ENCODE measurements around the gene MLLT10.

Gene MLLT10

DNA sequence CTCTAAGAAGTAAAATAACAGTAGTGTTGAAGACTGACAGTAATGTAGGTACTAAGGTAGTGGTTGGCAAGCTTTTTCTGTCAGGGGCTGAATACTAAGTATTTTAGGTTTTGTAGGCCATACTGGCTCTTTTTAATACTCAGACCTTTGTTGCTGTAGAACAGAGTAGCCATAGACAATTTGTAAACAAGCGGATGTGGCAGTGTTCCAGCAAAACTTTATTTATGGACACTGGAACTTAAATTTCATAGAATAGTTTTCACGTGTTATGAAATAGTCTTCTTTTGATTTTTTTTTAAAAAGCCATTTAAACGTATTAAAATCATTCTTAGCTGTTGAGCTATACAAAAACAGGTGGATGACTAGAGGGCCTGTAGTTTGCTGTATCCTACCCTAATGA lies 121.2 kb downstream of the MLLT10 start:
- no peak for DNase-seq

DNA sequence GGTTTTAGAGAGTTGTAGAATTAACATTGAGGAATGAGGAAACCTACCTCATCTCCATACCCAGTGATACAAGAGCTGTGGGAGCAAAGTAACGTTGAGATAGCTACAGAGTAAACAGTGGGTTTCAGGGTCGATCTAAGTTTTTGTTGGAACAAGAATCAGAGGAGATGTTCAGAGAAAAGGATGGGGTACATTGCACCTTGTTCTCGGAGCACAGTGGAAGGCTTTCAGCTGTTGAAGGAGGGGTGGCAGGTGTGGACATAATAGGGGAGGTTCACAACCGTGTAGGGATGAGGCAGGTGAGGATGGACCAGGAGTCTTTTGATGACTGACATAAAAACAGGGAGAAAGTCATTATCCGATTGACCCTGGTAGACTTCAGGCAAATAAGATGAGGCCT lies 121.7 kb downstream of the MLLT10 start:
- DNase-seq, result no peak

DNA sequence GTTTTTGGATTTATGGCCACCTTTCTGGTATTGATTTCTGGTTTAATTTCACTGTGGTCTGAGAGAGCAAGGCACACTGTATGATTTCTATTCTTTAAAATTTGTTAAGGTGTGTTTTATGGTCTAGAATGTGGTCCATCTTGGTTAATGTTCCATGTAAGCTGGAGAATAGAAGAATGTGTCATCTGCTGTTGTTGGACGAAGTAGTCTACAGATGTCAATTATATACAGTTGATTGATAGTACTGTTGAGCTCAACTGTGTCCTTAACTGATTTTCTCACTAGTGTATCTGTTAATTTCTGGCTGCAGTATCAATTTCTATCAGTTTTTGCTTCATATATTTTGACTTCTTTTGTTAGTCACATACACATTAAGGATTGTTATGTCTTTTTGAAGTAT lies 127.1 kb downstream of the MLLT10 start:
- no peak for DNase-seq

DNA sequence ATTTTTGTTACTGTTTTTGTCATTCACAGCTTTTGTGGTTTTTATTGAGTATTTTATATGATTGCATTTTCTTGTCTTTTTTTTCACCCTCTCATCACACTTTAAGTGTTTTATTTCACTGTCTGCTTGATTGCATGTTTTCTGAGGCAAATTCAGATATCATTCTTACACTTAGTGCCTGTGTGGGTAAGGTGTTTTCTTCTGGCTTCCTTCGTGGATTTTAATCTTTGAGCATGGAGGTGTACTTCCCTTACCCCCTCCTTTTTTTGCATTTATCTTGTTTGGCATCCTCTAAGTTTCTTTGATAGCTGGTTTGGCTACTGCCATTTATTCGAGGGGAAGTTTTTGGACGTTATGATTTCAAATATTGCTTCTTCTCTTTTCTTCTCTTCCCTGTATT lies 127.9 kb downstream of the MLLT10 start:
- no peak for DNase-seq

DNA sequence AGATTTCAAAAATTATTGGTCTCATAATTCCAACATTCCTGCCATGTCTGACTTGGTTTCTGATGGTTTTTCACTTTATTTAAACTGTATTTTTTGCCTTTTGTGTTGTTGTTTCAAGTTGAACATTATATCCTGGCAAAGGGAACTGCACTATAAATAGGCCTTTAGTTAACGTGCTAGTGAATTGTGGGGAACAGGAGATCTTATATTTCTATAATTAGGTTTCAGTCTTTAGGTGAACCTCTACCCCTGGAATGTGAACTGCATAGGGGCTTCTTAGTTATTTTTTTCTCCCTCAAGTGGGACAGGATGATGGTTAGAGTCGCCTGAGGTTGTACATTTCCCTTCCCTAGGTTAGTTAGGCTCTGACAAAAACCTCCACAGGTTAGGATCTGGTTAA lies 128.6 kb downstream of the MLLT10 start:
- no peak for DNase-seq

DNA sequence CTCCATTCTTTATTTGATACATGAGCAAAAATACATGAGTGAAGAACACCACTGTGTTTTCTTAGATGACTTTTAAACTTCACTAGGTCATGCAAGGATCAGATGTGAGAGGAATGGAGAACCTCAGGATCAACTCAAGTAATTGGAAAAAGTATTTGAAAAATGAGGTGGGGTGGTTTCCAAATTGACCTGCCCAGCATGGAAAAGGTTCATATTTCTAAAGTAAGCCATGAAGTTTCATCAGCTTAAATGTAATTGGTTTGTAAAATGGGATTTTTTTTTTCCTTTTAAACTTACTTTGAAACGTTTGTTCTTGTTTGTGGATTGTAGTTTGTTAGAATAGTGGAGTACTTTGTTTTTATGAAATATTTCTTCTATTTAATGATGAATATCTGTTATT lies 134.8 kb downstream of the MLLT10 start:
- DNase-seq, result no peak

DNA sequence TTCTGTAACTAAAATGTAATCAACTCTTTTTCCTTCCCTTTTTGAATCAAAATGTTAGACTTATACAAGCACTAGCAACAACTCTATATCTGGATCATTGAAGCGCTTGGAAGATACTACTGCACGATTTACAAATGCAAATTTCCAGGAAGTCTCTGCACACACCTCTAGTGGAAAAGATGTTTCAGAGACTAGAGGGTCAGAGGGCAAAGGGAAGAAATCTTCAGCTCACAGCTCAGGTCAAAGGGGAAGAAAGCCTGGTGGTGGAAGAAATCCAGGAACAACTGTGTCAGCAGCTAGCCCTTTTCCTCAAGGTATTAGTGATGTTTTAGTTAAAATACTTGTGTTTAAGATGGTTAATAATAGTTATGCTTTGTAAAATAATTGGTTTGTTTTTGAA lies 136.4 kb downstream of the MLLT10 start:
- no peak for DNase-seq

DNA sequence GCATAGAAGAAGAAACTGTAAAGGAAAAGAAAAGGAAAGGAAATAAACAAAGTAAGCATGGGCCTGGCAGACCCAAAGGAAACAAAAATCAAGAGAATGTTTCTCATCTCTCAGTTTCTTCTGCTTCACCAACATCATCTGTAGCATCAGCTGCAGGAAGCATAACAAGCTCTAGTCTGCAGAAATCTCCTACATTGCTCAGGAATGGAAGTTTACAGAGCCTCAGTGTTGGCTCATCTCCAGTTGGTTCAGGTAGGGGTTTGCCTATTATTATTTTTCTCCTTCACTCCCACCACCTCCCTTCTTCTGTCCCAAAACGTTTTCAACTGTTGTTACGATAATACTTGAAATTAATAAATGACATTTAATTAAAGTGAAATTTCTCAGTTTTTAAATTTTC lies 139.6 kb downstream of the MLLT10 start:
- DNase-seq, result no peak

DNA sequence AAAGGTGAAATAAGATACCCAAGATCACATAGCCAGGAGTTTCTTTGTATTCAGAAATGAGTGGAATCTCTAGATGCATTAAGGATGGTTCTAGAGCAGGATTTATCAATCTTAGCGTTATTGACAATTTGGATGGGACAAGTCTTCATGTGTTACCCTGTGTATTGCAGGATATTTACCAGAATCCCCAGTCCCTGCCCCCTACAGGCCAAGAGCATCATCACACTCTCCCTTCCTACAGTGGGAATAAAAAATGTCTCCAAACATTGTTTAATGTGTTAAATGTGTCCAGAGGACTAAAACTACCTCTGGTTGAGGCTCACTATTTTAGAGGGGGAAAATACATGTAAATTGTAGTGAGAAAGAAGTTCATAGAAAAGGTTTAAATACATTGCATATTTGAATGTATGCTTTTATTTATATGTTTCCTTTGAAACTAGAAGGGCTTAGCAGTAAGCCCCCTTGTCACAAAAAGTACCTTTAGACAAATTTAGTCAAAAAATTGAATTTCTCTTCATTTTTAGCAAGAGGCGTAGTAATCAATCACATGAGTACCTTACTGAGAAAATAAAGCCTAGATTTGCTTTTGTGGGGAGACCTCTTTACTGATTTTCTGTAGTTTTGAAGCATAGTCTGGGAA lies 141.2 kb downstream of the MLLT10 start:
- DNase-seq, result peak; percentile 63

DNA sequence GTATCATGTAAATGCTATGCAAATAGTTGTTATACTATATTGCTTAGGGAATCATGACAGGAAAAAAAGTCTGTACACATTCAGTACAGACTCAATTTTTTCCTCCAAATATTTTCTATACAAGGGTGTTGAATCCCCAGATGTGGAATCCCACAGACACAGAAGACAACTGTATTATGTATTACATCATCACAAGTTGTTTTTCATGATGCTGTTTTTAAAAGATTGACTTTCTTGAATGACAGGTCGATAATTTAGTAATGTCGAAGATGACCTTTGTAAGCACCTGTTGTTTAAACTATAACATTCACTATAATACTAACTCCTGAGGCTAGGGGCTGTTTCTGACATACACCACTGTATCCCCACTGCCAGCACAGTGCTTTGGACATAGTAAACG lies 143.5 kb downstream of the MLLT10 start:
- DNase-seq, result no peak

DNA sequence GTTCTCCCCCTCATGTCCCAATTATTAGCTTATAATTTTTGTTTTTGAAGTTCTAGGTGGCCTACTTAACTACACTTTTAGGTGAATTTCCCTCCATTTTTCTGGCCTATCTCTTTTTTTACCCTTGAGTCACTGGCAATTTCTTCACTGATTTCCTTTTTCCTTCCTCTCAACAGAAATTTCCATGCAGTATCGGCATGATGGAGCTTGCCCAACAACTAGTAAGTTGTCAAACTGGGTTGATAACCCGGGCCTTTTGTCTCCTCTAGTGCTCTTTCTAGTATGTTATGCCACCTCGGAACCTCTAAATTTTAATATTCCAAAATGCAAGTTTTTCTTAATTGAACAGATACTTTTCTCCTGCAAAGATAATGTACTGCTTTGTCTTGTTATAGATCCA lies 147.1 kb downstream of the MLLT10 start:
- no peak for DNase-seq

DNA sequence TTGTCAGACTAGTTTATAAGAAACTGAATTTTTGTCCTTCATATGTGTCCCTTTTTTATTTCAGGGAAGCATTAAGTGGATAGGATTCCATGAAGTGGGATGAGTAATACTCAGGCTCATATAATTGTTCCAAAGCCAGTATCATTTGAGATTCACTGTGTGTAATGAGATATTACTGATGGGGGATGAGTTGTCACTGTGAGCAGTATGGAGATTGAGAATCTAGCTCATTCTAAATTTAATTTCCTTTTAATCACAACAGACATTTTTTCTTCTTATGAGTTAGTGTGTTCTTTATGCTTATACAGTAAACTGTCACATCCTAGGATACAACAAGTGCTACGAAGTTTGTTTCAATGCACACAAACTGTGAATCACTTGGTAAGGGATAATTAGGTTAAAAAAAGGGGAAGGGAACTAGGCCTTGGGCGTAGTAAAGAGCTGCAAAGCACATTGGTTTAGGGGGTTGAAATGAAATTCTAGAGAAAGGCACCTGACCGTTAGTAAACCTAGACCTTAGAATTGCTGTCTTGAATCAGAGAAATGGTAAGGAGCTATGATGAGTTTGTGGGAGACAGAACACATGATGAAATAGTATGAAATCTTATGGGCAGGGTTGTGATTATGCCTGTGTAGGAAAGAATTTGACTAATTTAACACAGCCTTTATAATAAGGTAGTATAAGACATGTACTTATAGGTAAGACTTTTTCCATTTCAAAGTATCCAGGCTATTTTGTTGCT lies 153.4 kb downstream of the MLLT10 start:
- peak; percentile 14 for DNase-seq

DNA sequence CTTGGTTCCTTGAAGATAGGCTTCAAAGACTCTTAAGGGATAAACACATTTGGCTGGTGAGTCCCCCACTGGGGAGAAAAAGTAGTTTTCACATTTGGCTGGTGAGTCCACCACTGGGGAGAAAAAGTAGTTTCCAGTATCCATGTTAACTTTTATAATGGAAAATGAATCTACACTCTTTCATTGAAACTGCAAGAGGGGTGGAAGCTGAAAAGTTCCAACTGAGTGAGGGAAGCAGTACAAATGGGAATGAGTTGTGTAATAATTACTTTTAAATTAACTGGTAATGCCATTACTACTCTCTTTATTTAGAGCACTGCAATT lies 153.9 kb downstream of the MLLT10 start:
- DNase-seq, result no peak

DNA sequence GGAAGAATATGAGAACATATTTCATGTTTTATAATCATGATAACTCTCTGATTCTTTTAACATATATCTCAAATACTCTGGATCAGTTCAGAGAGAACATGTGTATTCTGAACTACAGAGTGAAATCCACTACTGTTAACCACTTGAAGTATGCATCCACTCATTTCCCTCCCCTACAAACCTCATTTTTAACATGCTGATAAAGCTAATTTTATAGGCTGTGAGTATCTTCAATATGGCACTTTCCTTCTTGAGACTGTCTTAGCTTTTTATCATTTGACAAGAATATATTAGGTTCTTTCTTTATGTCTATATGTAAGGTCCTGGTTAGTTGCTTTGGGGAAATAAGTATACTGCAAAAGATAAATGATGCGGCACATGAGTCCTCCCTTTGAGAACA lies 154.8 kb downstream of the MLLT10 start:
- no peak for DNase-seq

DNA sequence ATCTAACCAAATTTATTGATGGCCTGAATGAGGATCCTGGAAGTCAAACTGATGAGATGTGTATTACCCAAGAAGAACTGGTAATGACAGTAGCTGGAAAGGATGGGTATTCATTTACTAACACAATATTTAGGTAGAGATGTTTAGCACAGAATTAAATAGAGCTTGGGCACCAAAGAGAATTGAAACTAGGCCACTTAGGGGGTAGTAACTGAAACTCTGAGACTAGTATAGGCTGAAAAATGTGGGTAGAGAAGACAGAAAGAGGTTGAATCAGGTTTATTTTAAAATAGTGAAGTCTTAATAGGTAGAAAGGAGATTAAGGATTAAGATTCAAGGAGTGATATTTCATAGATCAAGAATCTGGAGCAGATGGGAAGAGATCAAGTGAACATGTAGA lies 155.8 kb downstream of the MLLT10 start:
- DNase-seq, result no peak

DNA sequence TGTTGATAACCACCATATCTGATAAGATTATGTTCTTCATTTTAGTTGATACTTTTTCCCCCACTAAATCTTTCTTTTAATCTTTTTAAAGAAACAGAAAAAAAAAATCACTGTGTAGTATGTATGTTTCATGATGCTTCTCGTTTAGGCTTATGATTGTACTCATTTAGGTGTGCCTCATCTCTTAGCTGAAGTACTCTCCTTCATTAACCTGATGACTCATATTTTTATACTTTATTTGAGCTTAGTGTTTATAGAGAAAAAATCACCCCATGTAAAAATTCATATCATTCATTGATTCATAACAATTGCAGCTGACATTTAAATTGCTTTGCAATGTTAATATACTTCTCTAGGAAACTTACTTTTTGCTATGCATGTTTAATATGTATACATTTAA lies 158.9 kb downstream of the MLLT10 start:
- peak; percentile 14 for DNase-seq

DNA sequence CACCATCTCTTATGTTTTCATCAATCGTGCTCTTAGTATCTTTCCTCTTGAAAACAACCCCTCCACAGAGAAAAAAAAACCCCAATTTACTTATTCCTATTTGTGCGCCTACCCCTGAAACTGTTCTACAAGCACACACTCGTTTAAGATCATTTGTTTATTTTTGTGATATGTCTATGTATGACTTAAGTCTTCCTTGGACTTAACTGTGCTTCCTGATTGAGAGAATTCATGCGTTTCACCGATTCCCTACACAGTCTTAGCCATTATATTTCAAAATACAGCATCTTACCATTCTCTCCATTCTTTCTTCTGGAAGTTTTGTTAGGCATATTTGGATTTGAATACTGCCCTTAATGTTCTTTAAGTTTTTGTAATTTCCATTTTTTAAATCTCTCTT lies 159.4 kb downstream of the MLLT10 start:
- DNase-seq, result no peak

DNA sequence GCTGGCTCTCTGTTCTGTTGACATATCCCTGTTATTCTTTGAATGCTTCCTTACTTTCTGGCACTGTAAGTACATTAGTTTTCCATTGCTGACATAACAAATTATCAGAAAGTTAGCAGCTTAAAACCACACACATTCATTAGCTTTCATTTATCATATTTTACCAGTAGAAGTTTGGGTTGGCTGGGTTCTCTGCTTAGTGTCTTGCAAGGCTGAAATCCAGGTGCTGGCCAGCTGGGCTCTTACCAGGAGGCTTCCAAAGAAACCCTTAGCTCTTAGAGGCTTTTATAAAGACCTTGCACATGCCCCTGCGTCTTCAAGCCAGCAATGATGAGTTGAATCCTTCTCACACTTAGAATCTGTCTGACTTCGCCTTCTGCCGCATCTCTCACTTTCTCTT lies 160.6 kb downstream of the MLLT10 start:
- no peak for DNase-seq

DNA sequence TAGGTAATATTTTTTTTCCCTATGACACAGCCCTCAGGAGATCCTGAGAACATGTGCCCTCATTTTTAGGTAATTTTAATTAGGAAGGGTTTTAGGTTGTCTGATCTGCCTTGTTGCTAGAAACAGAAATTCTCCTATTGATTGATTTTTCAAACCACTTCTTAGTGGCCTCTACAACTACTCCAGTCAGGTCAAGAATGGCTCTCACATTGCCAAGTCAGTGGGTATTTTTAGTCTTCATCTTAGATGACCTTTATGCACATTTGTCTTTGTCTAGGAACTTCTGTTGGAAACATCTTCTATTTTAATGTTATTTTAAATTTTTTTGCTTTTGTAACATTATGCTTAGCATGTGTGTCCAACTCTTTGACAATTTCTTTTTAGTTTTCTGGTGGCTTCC lies 162.3 kb downstream of the MLLT10 start:
- DNase-seq, result no peak

DNA sequence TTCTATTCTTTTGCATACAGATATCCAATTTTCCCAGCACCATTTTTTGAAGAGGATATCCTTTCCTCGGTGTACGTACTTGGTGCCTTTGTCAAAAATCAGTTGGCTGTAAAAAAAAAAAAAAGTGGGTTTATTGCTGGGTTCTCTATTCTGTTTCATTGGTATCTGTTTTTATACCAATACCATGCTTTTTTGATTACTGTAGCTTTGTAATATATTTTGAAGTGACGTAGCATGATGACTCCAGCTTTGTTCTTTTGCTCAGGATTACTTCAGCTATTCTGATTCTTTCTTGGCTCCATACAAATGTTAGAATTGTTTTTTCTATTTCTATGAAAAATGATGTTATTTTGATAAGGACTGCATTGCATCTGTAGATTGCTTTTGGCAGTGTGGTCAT lies 165.5 kb downstream of the MLLT10 start:
- no peak for DNase-seq

DNA sequence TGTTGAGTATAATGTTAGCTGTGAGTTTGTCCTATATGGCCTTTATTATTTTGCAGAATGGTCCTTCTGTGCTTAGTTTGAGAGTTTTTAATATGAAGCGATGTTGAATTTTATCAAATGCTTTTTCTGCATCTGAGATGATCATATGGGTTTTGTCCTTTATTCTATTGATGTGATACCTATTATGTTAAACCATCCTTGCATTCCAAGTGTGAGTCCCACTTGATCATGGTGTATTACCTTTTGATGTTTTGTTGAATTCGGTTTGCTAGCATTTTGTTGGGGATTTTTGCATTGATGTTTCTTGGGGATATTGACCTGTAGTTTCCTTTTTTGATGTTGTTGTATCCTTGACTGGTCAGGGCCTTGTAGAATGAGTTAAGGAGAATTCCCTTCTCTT lies 166.4 kb downstream of the MLLT10 start:
- DNase-seq, result no peak

DNA sequence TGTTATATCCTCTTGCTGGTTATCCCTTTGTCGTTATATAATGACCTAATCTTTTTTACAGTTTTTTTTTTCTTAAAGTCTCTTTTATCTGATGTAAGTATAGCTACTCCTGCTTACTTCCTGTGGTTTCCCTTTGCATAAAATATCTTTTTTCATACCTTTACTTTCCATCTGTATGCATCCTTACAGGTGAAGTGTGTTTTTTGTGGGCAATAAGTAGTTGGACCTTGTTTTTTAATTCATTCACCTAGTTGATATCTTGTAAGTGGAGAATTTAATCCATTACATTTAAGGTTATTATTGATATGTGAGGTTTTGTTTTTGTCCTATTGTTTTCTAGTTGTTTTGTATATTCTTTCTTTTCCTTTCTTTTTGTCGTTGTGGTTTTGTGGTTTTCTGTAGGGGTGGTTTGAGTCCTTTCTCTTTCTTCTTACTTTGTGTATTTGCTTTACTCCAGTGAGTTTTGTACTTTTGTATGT lies 168.6 kb downstream of the MLLT10 start:
- no peak for DNase-seq

DNA sequence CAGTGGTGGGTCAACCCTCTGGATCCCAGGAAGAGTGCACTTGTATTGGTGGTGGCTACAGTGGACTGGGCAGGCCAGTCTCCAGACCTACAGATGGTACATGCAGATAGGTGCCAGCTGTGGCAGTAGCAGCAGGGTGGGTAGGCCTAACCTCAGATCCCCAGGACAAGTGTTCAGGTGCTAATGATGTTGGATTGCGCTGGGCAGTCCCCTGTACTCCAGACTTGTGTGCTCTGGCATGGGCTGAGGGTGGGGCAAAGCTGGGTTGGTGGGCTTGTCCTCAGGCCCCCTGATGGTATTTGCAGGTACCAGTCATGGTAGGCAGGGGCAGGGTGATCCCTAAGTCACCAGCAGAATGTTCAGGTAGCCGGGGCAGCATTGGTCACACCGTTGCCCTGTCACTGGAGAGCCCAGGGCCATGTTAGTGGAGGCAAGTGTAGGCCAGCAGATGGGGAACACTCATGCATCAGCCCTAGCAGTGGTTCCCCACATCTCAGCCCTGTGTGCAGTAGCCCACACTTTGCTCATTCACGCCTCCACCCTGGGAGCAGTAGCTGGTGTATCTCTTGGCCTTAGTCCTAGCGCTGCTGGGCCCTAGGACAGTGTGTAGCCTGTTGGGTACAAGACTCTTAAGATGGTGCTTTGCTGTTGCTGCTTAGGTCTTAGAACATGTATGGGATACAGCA lies 171.3 kb downstream of the MLLT10 start:
- no peak for DNase-seq

DNA sequence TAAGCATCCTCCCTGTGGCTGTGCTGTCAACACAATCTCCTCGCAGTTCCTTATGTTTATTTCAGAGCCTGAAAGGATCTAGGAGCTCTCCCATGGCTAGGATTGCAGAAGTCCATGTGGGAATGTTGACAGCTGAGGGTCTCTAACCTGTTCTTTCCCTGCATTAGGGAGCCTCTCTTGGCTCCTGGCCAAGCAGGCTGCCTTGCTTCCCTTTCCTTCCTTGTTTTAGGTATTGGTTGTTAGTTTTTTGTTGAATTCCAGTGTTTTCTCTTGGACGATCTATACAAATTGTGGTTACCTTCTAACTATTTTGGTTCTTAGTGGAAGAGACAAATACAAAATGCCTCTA lies 171.8 kb downstream of the MLLT10 start:
- DNase-seq, result no peak

DNA sequence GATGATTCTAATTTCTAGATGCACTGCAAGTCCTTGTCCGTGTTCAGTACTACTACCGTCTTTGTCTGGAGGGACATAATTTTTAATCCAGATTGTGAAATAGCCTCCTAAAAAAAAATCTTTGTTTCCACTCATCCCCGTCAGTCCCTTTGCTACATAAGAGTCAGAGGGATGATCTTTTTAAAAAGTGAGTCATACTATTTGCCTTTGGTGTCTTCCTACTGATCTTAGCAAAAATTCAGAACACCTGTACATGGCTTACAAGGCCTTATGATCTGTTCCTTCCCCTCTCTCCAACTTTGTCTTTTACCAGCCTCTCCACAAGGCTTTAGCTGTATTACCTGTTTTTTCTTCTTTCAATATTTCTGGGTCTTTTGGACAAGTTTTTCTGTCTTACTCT lies 173.5 kb downstream of the MLLT10 start:
- no peak for DNase-seq
